ENCODE measurements around the gene PODXL. TPM values are rescaled to one million over a fixed set of nuclear protein-coding genes. Genes with fewer than 3 reads are reported as not detected.

Gene PODXL
- total RNA-seq, 1 donor from 2014 or later: 141 TPM

- TF ChIP-seq, protein P1, sequence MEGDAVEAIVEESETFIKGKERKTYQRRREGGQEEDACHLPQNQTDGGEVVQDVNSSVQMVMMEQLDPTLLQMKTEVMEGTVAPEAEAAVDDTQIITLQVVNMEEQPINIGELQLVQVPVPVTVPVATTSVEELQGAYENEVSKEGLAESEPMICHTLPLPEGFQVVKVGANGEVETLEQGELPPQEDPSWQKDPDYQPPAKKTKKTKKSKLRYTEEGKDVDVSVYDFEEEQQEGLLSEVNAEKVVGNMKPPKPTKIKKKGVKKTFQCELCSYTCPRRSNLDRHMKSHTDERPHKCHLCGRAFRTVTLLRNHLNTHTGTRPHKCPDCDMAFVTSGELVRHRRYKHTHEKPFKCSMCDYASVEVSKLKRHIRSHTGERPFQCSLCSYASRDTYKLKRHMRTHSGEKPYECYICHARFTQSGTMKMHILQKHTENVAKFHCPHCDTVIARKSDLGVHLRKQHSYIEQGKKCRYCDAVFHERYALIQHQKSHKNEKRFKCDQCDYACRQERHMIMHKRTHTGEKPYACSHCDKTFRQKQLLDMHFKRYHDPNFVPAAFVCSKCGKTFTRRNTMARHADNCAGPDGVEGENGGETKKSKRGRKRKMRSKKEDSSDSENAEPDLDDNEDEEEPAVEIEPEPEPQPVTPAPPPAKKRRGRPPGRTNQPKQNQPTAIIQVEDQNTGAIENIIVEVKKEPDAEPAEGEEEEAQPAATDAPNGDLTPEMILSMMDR (IDR thresholded peaks at IDR 0.05): no peak
- intact Hi-C loops (cut with DNase I): no loop called here
- H3K36me3 ChIP-seq: no peaks in the 10 kb centered on the region
- no peaks in the 10 kb centered on the region for H3K9me3 ChIP-seq
- no peak overlapping the region for H3K4me3 ChIP-seq
- DNase-seq (ENCODE audit: low spot score in 2 of 2): no peak
- no peaks in the 10 kb centered on the region for H3K27me3 ChIP-seq
- H3K27ac ChIP-seq: no peak overlapping the region
- H3K4me1 ChIP-seq: peaks cover 0 to 3% of the 10 kb centered on the region in 2 donors
Observed at GRCh38 chr7:131503639-131504038, 52.8 kb downstream of the PODXL start.

- no peak overlapping the region for H3K27ac ChIP-seq
- intact Hi-C loops (cut with DNase I): no loop called here
- H3K36me3 ChIP-seq: no peaks in the 10 kb centered on the region
- no peaks in the 10 kb centered on the region for H3K9me3 ChIP-seq
- peaks cover 0 to under 1% of the 10 kb centered on the region in 2 donors for H3K4me1 ChIP-seq
- DNase-seq (ENCODE audit: low spot score in 2 of 2): no peak
- no peak overlapping the region for H3K4me3 ChIP-seq
- H3K27me3 ChIP-seq: no peaks in the 10 kb centered on the region
- TF ChIP-seq, protein P1 (IDR thresholded peaks at IDR 0.05): no peak
Observed at GRCh38 chr7:131502810-131503508, 53.5 kb downstream of the PODXL start.

DNA sequence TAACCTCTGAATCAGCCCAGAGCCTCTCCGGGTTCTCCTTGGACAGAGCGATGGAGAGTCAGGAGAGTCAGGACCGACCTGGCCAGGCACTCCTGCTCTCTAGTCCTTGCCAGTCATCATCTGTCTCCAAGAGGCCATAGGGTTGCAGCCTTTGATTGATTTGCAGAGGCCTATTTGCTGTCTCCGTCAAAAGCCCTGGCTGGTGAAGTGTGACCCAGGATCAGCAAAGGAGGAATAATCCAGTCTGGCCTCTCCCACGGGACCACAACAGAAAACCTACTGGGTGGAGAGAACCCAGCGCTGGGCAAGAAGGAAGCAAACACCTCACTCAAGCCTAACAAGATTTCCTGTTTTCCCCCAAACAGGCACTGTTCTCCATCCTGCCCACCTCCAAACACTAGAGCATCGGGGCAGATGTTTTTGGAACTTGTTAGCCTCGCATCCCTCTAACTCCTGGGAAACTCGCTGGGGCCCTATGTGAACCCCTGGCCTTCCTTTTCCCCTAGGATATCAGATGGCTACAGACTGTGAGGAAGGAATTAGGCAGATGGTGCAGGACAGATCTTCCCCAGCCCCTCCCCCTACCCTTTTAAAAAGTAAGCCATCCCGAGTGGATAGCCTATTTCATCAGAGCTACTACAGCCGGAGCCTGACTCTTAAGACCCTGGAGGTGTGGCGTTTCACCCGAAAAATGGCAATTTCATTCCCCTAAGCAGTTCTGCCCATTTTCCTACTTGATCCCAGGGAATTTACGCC lies 54.3 kb downstream of the PODXL start:
- no peak for DNase-seq (ENCODE audit: low spot score in 2 of 2)
- intact Hi-C loops (cut with DNase I): no loop called here
- TF ChIP-seq, protein P1 (IDR thresholded peaks at IDR 0.05): no peak
- Histone ChIP-seq H3K4me3 (no peak overlapping the region), H3K27me3 (no peaks in the 10 kb centered on the region), H3K9me3 (no peaks in the 10 kb centered on the region), H3K36me3 (peaks cover 0 to 8% of the 10 kb centered on the region in 2 donors), H3K27ac (no peak overlapping the region), H3K4me1 (no peaks in the 10 kb centered on the region)

GRCh38 chr7:131501422-131501821 lies 55.0 kb downstream of the PODXL start:
- DNase-seq (ENCODE audit: low spot score in 2 of 2): no peak
- H3K27ac ChIP-seq: no peak overlapping the region
- no peaks in the 10 kb centered on the region for H3K4me1 ChIP-seq
- no peaks in the 10 kb centered on the region for H3K27me3 ChIP-seq
- TF ChIP-seq, protein P1 (IDR thresholded peaks at IDR 0.05): no peak
- no peak overlapping the region for H3K4me3 ChIP-seq
- H3K36me3 ChIP-seq: peaks cover 0 to 14% of the 10 kb centered on the region in 2 donors
- no peaks in the 10 kb centered on the region for H3K9me3 ChIP-seq
- intact Hi-C loops (cut with DNase I): no loop called here

DNA sequence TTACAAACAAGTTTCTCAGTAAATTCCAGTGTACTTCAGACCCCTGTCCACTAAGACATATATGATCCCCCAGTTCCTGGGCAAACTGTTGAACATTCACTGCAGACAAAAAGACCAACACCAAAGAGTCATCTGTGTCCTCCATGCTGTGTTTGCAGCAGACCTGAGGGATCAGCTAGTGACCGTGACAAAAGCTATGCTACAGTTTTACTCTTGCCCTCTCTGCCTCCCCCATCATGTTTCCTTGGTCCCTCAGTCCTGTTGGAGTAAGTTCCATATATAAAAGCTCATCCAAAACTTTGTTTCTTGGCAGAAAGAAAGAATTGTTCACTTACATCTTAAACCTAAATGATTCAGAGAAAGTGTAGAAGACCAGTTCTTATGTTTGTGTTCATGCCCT lies 56.1 kb downstream of the PODXL start:
- no peak for DNase-seq (ENCODE audit: low spot score in 2 of 2)
- Histone ChIP-seq H3K4me1 (no peaks in the 10 kb centered on the region), H3K9me3 (no peaks in the 10 kb centered on the region), H3K27ac (no peak overlapping the region), H3K27me3 (no peaks in the 10 kb centered on the region), H3K36me3 (peaks cover 0 to 18% of the 10 kb centered on the region in 2 donors), H3K4me3 (no peak overlapping the region)
- TF ChIP-seq, protein P1 (IDR thresholded peaks at IDR 0.05): no peak
- intact Hi-C loops (cut with DNase I): no loop called here
